ENCODE measurements around the gene PRSS12. TPM values are rescaled to one million over a fixed set of nuclear protein-coding genes. Genes with fewer than 3 reads are reported as not detected.

PRSS12 gene
- total RNA-seq, 1 experiment from 2014 or later: 0.23 TPM

GRCh38 chr4:118271788-118272187, 81.0 kb downstream of the PRSS12 start:
- H3K4me3 ChIP-seq (ENCODE audit: low read depth in 2 of 2, low read length in 2 of 2): no peak overlapping the region
- no peak overlapping the region for H3K27ac ChIP-seq (ENCODE audit: low read length)
- ChIA-PET CTCF (no interaction called here), POLR2A (no interaction called here)
- ATAC-seq (no peak), DNase-seq (ENCODE audit: low read depth, low spot score) (no peak)
- in situ Hi-C loops (cut with HindIII; ENCODE audit: low pct_unique_long_range_greater_than_20kb, low sequenced_read_pairs) (no loop called here), intact Hi-C loops (cut with micrococcal nuclease; ENCODE audit: unreplicated experiment) (no loop called here)
- H3K9me3 ChIP-seq (ENCODE audit: control insufficient read depth, insufficient read depth, low read depth, low read length): no peaks in the 10 kb centered on the region
- H3K36me3 ChIP-seq (ENCODE audit: control insufficient read depth, insufficient read depth, low read length): no peaks in the 10 kb centered on the region
- TF ChIP-seq POLR2AphosphoS5 (IDR thresholded peaks at IDR 0.05; ENCODE audit: low read depth, low read length) (no peak), REST (IDR thresholded peaks at IDR 0.05; ENCODE audit: insufficient read depth in 1 of 2, low read depth in 2 of 2, low read length in 1 of 2) (no peak), SIN3A (IDR thresholded peaks at IDR 0.05; ENCODE audit: borderline replicate concordance, insufficient read depth, low read depth, low read length) (no peak), CTCF (IDR thresholded peaks at IDR 0.05) (no peak), TCF7L2 (IDR thresholded peaks at IDR 0.05; ENCODE audit: low read depth, low read length) (no peak)
- BruUV-seq (replicated peaks): no TSS peak
- H3K27me3 ChIP-seq (ENCODE audit: control insufficient read depth, insufficient read depth, low read length): no peaks in the 10 kb centered on the region; the same call in 1 of the 2 replicates
- no peaks in the 10 kb centered on the region for H3K4me1 ChIP-seq (ENCODE audit: control insufficient read depth, insufficient read depth, low read length)

- TF ChIP-seq CTCF (IDR thresholded peaks at IDR 0.05): peak; percentile 22; the same call in 1 of the 2 replicates
- no peak for TF ChIP-seq TCF7L2 (IDR thresholded peaks at IDR 0.05; ENCODE audit: low read depth, low read length)
- TF ChIP-seq REST (IDR thresholded peaks at IDR 0.05; ENCODE audit: insufficient read depth in 1 of 2, low read depth in 2 of 2, low read length in 1 of 2): no peak
- CTCF ChIA-PET: no interaction called here
- Histone ChIP-seq H3K27me3 (ENCODE audit: control insufficient read depth, insufficient read depth, low read length) (no peaks in the 10 kb centered on the region; the same call in 1 of the 2 replicates), H3K27ac (ENCODE audit: low read length) (no peak overlapping the region), H3K4me1 (ENCODE audit: control insufficient read depth, insufficient read depth, low read length) (no peaks in the 10 kb centered on the region), H3K9me3 (ENCODE audit: control insufficient read depth, insufficient read depth, low read depth, low read length) (no peaks in the 10 kb centered on the region), H3K36me3 (ENCODE audit: control insufficient read depth, insufficient read depth, low read length) (no peaks in the 10 kb centered on the region), H3K4me3 (ENCODE audit: low read depth in 2 of 2, low read length in 2 of 2) (no peak overlapping the region)
- in situ Hi-C loops (cut with HindIII; ENCODE audit: low pct_unique_long_range_greater_than_20kb, low sequenced_read_pairs): no loop called here
- no TSS peak for BruUV-seq (replicated peaks)
- intact Hi-C loops (cut with micrococcal nuclease; ENCODE audit: unreplicated experiment): no loop called here
- POLR2A ChIA-PET: no interaction called here
- ATAC-seq: no peak
- DNase-seq (ENCODE audit: low read depth, low spot score): no peak
Measured at GRCh38 chr4:118270492-118270891, 82.3 kb downstream of the PRSS12 start.
